Measurements from ENCODE around the gene MRPL50. TPM values are rescaled to one million over a fixed set of nuclear protein-coding genes. Genes with fewer than 3 reads are reported as not detected.

Gene MRPL50
- total and polyA plus RNA-seq, 8 donors, result 3.7 to 8.4 (median 6.4) TPM

- Histone ChIP-seq H3K27me3 (no peaks in the 10 kb centered on the region), H3K9me3 (no peaks in the 10 kb centered on the region), H3K4me1 (no peaks in the 10 kb centered on the region), H3K27ac (no peak overlapping the region), H3K36me3 (no peaks in the 10 kb centered on the region), H3K4me3 (no peak overlapping the region)
- no peak for ATAC-seq
- FAIRE-seq, result no peak
- intact Hi-C loops (cut with DNase I), result no loop called here
- no peak for TF ChIP-seq CTCF (IDR thresholded peaks at IDR 0.05)
- DNase-seq, result no peak
Measured at GRCh38 chr9:101341958-101342357, 56.5 kb downstream of the MRPL50 start.

Other genes with a start within 250 kb of the MRPL50 start
- 10 to 100 TPM in 1 of 6 donors, 1 to 10 TPM in 4, under 1 TPM in 1; 0.43 to 13.9 (median 1.5) TPM for gene BAAT, start 13.6 kb downstream of the MRPL50 start, total RNA-seq
- 1 to 10 TPM; 1.4 to 2.0 TPM for gene BAAT, start 13.6 kb downstream of the MRPL50 start, polyA plus RNA-seq
- 10 to 100 TPM; 11.3 to 29.1 (median 19.7) TPM for gene ZNF189, start 233 bp upstream of the MRPL50 start, total RNA-seq
- gene ZNF189, start 233 bp upstream of the MRPL50 start, polyA plus RNA-seq, result 10 to 100 TPM; 16.1 to 19.1 TPM
- gene ALDOB, start 37.2 kb upstream of the MRPL50 start, total RNA-seq, result 100 to 1,000 TPM in 5 of 6 donors, 10 to 100 TPM in 1; 75.0 to 856 (median 264) TPM
- 100 to 1,000 TPM; 301 to 593 TPM for gene ALDOB, start 37.2 kb upstream of the MRPL50 start, polyA plus RNA-seq
- 10 to 100 TPM; 21.1 to 30.6 (median 27.1) TPM for gene RNF20, start 135.2 kb upstream of the MRPL50 start, total RNA-seq
- 10 to 100 TPM in 1 of 2 donors, 1 to 10 TPM in 1; 6.2 to 10.9 TPM for gene RNF20, start 135.2 kb upstream of the MRPL50 start, polyA plus RNA-seq
- gene PPP3R2, start 196.4 kb upstream of the MRPL50 start, total RNA-seq, result not detected
- gene PPP3R2, start 196.4 kb upstream of the MRPL50 start, polyA plus RNA-seq, result under 1 TPM in 1 of 2 donors, not detected in 1; 0.02 TPM